HG03196 (cell line): ENCODE data around the gene GLRA1.
"Not testable (repeated sequence)": the region's sequence is repeated elsewhere in the genome, so short reads cannot be mapped to it uniquely, and the experiment has no call there.

Experiments used
- ATAC-seq: cut with Tn5 transposase; IDR thresholded peaks from one replicate; pipeline ENCODE4 v1.9.1; 2021; ENCODE audit not compliant: unreplicated experiment

The GLRA1 gene

DNA sequence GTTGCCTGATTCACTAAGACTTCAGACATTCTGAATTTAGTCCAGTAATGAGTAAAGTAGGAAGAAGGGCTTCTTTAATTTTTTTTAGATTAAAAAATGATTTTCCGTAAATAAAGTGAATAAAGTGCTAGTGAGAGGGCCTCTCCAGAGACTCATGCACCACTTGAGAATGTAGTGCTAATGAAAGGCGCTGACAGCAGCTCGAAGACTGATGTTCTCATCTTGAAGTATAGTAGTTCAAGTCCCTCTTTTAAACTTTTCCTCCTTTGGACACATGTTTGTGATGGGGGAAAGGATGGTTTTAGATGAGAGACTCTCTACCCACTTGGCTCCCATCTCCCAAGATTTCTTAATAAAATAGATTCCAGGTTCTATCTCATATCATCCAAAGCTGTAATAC is 104.4 kb downstream of the GLRA1 start:
- ATAC-seq = no peak

DNA sequence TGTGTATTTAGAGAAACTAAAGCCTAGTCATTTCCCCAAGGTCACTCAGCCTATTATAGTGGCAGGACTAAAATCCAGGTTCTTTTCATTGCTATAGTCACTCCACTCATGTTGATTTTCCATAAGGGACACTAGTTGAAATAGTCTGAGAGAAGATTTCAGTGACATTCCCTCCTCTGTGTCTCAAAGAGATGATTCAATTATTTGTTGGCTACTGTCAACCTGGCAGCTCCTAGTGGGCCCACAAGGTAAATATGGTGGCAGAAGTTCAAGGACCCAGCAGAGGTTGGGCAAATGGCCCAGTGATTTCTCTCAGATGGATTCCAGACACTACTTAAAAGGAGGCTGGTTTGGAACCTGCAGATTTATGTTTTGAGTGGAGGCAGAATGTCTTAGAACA is 104.8 kb downstream of the GLRA1 start:
- ATAC-seq = no peak

DNA sequence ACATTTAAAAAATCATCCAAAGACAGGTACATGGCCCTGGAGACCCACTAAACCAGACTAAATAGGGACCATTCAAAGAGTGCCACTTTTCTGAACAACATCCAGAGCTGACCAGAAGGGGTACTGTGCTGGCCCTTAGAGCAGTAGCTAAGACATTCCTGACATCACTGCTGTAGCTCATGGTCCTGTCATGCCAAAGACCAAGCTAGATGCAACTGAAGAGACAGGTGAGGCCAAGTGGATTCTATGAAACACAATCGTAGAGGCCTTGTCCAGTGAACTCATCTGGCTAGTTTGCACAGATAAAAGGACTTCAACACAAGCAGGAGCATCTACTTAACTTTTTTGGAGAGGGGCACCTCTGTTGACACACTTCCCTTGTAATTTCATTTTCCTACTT is 109.6 kb downstream of the GLRA1 start:
- no peak for ATAC-seq

DNA sequence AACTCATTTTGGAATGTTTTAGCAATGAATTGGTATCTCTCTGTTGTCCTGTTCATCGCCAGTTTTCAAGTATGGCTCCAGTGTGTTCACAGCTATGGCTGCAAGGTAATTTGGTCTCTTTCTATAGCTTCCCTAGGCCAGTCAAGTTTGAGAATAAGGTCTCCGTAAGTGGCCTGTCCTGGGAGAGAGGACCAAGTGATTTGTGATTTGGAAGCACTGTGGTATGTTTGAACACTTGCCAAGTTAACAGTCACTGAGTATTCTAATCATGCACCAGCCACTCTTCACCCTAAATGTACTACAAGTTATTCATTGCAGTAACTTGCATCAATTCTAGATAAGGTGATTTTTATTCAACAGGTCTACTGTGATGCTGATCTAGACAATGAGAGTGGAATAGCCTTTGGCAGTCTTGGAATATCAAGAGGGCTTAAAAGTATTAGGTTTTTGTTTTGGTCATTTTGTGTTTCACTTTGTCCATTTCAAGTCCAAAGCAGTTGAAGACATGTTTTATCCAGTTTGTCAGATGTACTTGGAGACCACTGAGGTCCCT is 111.8 kb downstream of the GLRA1 start:
- no peak for ATAC-seq

DNA sequence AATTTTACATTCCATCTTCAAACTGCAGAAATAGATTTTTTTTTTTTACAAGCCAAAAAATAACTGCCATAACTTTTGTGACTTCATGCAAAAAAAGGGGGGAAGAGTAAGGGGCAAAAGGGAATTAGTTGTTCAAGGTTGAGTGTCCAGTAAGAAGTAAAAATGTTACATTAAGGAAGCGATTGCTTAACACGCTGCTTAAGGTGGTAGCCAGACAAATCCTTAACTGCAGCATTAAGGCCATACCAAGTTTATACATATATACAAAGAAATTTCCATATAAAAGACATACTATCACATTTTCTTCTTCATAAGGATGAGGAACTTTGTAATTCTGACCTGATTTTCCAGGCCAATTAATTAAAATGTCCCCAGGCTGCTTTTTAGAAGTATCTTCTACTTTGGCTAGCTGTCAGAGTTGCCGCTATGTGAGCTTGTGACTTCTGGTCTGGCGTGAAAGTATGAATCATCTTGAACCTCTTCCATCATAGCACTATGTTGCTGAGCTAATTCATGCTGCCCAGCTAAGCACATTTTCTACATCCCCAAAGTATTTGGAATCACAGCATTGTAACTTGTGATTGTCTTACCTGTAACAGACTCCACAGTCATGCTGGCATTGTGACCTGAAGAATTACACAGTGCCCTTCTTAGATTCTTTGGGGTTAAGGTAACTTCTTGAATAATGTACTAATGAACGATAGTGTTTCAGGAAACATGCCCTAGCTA is 112.9 kb downstream of the GLRA1 start:
- no peak for ATAC-seq

DNA sequence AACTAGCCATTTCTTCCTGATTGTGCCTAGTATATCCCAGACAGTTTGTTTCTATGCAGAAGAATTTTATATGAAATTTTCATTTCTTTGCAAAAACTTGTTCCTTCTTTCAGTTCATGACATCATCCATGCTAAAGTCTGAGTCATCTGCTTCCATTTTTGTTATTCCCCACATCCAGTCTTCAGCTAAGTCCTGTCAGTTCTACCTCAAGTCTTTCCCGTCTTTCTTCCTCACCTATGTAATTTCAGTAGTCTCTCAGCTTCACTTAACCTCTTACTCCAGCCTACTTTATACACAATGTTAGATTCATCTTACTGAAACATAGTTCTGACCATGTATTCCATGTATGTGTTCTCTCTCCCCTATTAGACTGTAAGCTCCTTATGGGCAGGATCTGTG is 113.8 kb downstream of the GLRA1 start:
- no peak for ATAC-seq

DNA sequence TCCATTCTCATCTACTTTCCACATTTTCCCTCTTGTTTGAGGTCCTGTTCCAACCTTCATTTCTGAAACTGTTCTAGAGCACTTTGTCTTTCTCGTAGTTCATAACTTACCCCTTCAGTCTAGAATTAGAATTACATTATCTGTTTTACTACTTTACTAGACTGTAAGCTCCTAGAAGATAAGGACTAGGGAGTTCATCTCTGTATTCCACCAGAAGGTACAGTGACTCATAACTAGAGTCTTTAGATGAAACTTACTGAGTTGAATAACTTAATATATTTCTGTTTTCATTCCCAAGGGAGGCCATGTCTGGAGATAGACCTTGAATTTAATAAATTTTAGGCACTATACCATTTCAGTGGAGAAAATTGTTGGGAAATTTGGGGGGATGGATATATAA is 114.2 kb downstream of the GLRA1 start:
- ATAC-seq = no peak

DNA sequence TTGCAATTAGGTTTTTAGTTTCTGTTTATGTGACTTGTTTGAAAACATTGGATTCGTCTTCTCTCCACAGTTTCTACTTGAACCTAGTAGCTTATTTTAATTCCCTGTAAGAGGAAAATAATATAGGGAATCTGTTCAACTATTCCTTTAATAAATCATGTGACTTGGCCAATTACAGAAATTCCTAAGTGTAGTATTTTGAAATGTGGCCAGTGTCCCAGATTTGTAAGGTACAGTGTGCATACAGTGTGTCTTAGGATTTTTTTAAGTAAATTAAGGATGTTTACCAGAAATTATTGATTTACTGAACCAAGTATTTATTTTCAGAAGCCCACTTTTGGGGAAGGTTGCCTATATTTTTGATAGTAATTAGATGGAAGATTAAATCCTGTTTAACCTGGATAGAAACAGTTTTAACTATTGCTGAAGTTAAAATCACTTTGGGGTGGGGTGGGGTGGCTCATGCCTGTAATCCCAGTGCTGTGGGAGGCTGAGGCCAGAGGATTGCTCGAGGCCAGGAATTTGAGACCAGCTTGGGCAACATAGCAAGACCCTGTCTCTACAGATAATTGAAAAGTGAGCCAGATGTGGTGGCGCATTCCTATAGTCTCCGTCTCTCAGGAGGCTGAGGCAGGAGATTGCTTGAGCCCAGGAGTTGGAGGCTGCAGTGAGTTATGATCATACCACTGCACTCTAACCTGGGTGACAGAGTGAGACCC is 116.0 kb downstream of the GLRA1 start:
- no peak for ATAC-seq

DNA sequence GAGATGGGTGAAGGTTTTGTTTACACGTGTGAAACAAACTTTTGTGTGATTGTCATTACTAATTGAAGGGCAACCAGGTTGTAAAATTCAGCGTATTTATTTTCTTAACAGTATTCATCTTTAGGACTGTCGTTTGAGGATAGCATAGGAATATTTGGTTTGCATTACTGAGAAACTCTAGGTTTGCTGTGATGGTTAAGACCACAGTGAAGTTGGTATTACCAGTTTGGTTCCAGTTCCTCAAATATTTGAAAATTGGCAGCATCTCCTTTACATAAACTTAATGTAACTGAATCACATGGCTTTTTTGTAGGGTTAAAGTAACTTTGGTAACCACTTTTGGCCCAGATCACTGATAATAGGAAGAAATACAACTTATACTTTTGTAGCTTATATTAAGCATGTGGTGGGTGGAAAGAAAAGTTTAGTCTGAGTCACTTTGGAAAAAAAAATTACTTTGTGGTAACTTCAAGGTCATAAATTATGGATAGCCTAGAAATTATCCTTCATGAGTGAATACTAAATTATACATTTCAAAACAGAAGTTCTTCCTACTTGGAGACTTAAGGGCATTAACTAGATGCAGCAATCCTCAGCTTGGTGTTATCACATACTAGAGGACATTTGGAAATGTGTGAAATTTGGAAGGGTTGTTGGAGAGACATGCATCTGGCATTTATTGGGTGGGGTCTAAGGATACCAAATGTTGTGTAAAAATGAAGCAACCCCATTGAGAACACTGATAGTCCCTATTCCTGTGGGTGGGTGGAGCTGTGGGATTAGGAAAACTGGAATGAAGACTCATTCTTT is 119.0 kb downstream of the GLRA1 start:
- no peak for ATAC-seq

DNA sequence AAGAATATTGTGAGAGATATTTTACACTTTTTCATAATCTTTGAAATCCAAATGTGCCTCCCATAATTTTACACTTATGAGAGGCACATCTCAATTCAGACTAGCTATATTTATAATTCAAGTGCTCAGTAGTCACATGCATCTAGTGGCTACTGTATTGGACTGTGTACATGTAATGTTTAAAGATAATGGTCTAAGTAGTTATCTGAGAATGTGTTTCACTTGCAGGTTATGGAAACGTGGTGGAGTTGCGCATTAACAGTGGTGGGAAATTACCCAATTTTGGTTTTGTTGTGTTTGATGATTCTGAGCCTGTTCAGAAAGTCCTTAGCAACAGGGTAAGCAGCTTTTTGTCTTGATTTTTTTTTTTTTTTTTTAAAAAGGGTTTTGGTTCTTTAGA is 124.1 kb downstream of the GLRA1 start:
- ATAC-seq = no peak

DNA sequence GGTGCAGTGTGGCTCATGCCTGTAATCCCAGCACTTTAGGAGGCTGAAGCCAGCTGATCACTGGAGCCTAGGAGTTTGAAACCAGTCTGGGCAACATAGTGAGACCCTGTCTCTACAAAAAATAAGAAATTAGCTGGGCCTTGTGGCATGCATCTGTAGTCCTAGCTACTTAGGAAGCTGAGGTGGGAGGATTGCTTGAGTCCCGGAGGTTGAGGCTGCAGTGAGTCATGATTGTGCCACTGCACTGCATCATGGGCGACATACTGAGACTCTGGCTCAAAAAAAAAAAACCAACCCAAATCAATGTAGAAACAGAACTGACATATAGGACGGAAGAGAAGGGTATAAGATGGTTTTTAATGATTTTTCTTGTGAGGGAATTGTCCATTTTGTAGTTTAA is 125.2 kb downstream of the GLRA1 start:
- ATAC-seq = no peak

DNA sequence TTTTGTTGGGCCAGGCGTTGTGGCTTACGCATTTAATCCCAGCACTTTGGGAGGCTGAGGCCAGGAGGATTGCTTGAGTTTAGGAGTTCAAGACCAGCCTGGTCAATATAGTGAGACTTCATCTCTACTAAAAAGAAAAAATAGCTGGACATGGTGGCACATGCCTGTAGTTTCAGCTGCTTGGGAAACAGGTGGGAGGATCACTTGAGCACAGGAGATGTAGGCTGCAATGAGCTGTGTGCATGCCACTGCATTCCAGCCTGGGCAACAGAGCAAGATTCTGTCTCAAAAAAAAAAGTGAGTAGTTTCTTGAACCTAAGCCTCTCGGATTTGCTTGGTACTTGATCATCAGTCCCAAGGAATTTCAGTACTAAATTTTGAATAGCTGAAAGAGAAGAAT is 126.0 kb downstream of the GLRA1 start:
- no peak for ATAC-seq

DNA sequence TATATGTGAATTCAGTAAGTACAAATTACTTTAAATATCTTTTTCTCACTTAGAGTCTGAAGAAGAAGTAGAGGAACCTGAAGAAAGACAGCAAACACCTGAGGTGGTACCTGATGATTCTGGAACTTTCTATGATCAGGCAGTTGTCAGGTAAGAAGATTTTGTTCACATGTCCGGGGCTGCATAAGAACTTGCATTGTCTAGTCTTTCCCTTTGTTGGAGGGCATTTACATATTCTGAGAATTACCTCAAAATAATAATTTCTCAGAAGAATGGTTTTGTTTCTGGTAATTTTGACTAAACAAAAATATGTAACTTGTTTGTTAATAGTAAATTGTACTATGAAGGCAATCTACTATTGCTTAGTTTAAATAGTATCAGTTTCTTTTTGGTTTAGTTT is 129.2 kb downstream of the GLRA1 start:
- ATAC-seq = no peak

DNA sequence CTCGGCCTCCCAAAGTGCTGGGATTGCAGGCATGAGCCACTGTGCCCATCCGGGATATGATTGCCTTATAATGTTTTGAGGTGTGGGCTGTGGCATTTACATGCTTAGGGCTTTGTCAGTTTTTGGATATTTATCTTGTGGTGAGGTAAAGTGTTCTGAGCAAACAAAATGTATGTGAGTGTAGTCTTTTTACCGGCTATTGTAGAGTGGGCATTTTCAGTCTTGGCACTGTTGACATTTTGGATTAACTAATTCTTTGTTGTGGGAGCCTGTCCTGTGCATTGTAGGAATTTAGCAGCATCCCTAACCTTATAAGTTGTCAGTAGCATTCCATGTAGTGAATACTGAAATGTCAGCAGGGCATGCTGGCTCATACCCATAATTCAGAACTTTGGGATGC is 131.3 kb downstream of the GLRA1 start:
- ATAC-seq = no peak

DNA sequence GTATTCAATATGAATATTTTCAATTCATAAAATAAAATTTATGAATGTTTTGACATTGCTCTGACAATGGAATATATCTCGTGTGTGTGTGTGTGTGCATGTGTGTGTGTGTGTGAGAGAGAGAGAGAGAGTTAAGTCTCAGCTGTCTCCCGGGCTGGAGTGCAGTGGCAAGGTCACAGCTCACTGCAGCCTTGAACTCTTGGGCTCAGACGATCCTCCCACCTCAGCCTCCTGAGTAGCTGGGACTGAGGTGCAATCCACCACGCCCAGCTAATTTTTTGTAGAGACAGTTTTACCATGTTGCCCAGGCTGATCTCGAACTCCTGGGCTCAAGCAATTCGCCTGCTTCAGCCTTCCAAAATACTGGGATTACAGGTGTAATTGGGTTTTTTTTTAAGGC is 136.8 kb downstream of the GLRA1 start:
- ATAC-seq = no peak

DNA sequence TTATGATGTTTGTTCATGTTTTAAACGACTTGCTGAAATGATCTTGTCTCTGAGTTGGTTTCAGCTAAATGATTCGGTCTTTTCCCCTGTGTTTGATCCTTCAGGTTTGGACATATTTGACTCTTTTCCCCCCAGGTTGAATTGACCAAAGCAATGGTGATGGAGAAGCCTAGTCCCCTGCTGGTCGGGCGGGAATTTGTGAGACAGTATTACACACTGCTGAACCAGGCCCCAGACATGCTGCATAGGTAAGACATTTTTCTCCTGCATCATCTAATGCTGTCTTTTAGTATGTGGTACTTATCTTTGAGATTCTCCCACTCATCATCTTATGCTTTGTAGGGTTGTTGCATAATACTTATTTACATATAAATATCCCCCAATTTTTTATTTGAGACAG is 138.2 kb downstream of the GLRA1 start:
- no peak for ATAC-seq

DNA sequence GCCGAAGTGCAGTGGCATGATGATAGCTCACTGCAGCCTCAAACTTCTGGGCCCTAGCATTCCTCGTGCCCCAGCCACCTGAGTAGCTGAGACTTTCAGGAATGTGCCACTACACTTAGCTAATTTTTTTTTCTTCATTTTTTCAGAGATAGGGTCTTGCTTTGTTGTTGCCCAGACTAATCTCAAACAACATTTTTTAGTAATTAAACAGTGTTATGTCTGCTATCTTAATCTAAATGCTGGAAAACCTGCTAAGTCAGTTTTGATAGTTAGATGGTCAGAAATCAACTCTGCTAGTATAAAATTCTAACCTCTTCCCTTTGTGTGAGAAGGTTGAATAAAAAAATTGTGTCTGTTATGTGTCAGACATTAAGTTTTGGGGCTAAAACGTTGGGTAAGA is 140.5 kb downstream of the GLRA1 start:
- ATAC-seq = no peak

DNA sequence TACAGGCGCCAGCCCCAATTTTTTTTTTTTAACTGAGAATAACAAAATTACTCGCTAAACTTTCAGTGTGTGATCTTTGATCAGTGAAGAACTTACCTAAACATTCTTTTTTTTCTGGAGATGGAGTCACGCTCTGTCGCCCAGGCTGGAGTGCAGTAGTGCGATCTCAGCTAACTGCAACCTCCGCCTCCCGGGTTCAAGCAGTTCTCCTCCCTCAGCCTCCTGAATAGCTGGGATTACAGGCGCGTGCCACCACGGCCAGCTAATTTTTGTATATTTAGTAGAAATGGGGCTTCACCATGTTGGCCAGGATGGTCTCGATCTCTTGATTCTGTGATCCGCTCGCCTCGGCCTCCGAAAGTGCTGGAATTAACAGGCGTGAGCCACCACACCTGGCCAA is 141.0 kb downstream of the GLRA1 start:
- not testable (repeated sequence) for ATAC-seq

DNA sequence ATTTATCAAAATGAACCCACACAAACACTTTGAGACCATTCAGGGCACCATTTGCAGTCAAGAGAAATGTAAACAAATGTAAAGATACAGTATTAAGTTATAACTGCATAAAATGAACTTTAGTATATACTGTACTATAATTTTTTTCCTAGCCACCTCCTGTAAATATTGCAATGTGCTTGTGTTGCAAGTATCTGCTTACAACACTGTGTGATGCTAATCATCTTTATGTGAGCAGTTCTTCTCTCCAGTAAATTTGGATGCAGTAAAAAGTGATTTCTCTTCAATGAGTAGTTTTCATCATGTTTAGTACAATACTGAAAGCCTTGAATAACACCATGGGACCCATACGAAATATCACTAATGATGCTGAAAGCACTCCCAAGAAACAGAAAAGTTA is 143.4 kb downstream of the GLRA1 start:
- ATAC-seq = no peak

DNA sequence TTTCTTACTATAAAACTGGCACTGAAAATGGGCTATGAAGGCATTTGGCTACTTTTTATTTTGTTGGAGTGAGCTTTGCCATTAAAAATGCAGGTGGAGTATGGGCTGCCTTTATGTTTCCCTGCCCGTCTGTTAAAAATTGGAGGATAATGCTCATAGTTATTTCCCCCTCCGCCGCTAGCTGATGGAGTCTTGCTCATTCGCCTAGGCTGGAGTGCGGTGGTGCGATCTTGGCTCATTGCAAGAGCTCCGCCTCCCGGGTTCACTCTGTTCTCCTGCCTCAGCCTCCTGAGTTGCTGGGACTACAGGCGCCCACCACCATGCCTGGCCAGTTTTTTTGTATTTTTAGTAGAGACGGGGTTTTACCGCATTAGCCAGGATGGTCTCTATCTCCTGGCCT is 144.3 kb downstream of the GLRA1 start:
- ATAC-seq = no peak

DNA sequence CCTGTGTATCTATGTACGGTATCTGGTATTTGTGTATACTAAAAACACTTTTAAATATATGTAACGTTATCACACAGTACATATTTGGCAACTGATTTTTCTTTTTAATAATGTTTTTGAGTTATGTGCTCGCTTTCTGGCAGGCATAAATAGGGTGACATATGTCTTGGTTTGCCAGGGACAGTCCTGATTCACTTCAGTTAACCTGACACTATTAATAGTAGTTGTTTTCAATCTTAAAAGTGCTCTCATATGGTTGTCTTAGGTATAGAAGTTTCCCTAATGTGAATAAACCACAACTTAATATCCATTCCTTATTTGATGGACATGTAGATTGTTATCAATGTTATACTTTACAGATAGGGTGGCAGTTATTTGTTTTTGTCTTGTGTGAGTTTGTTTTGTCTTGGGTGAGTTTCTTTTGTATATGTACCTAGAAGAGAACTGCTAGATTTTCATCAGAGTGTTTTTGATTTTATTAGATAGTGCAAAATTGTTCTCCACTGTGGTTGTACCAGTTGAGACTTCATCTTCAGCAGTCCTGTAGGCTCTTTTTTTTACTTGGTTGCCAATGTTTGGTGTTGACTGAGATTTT is 145.0 kb downstream of the GLRA1 start:
- ATAC-seq = peak; percentile 62
